PFSK-1 (cell line): ENCODE measurements around the gene SLC28A1.

Experiments used
- FOXP2 ChIP-seq: optimal IDR thresholded peaks from 2 replicates; pipeline ENCODE3; 2011; ENCODE audit warnings: borderline replicate concordance, control low read depth, inconsistent platforms; ENCODE audit not compliant: insufficient read depth; ENCODE audit errors: extremely low read length, extremely low read depth
- POLR2AphosphoS5 ChIP-seq: IDR thresholded peaks from 2 replicates; pipeline ENCODE4 v1.6.1; 2012; ENCODE audit warnings: low read depth, mild to moderate bottlenecking, control low read depth, low read length, moderate library complexity
- REST ChIP-seq, 2 experiments: IDR thresholded peaks; 2 replicates each; pipeline versions ENCODE4 v1.6.1 to v1.8.0; 2011 to 2012; ENCODE audit warnings: low read depth in 2 of 2, low read length in 2 of 2, control low read depth in 1 of 2, inconsistent platforms in 1 of 2, mild to moderate bottlenecking in 1 of 2, moderate library complexity in 1 of 2; ENCODE audit not compliant: insufficient read depth in 1 of 2
- SIN3A ChIP-seq: IDR thresholded peaks from 2 replicates; pipeline ENCODE4 v1.6.1; 2012; ENCODE audit warnings: mild to moderate bottlenecking, low read length, moderate library complexity, borderline replicate concordance; ENCODE audit not compliant: insufficient read depth
- TAF1 ChIP-seq: IDR thresholded peaks from 2 replicates; pipeline ENCODE4 v1.6.1; 2012; ENCODE audit warnings: low read length, control low read depth, borderline replicate concordance; ENCODE audit not compliant: insufficient read depth

SLC28A1 gene

GRCh38 chr15:84890670-84891162 is 6.3 kb downstream of the SLC28A1 start:
- TF ChIP-seq FOXP2 (no peak), REST (IDR thresholded peaks at IDR 0.05; ENCODE audit: insufficient read depth in 1 of 2, low read depth in 2 of 2, low read length in 2 of 2) (no peak), TAF1 (no peak), SIN3A (no peak), POLR2AphosphoS5 (no peak)

- TF ChIP-seq POLR2AphosphoS5 (no peak), SIN3A (no peak), REST (IDR thresholded peaks at IDR 0.05; ENCODE audit: insufficient read depth in 1 of 2, low read depth in 2 of 2, low read length in 2 of 2) (no peak), FOXP2 (no peak), TAF1 (no peak)
Measured at GRCh38 chr15:84891339-84891738, 6.9 kb downstream of the SLC28A1 start.

GRCh38 chr15:84892786-84893307 is 8.4 kb downstream of the SLC28A1 start:
- TF ChIP-seq REST (IDR thresholded peaks at IDR 0.05; ENCODE audit: insufficient read depth in 1 of 2, low read depth in 2 of 2, low read length in 2 of 2) (no peak), POLR2AphosphoS5 (no peak), FOXP2 (no peak), SIN3A (no peak), TAF1 (no peak)

- TF ChIP-seq SIN3A (no peak), FOXP2 (no peak), TAF1 (no peak), POLR2AphosphoS5 (no peak), REST (IDR thresholded peaks at IDR 0.05; ENCODE audit: insufficient read depth in 1 of 2, low read depth in 2 of 2, low read length in 2 of 2) (no peak)
Measured at GRCh38 chr15:84893607-84894006, 9.1 kb downstream of the SLC28A1 start.
